Measurements from ENCODE around the gene JDP2.

DNA sequence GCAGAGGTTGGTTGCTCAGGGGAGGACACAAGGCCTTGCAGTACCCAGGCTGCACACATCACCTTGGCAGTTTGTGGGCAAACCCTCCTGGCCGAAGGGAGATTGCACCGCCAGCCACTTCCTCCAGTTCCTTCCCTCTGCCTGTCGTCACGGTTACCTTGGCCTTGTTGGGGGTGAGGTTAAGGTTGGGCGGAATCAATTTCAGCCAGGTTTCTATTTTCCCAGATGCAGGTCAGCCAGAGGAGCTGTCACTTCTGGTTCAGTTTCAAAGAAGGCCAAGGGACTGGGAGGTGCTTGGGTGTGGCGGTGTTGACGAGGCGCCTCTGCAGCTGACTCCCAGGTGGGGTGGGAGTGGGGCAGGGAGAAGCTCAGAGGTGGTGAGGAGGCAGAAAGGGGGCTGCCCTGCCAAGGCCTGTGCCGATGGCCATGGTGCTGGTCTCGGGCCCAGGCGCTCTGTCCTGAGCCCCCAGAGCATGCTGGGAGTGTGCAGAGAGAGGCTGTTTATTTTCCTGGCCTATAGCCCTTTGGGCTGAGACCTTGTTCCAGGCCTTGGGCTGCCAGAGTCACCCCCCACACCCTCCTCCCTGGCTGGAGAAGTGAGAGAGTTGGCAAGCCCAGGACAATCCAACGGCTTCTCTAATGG lies 31.4 kb downstream of the JDP2 start:
- no peak for TF ChIP-seq POLR2A (IDR thresholded peaks at IDR 0.05)
- TF ChIP-seq, protein P1, sequence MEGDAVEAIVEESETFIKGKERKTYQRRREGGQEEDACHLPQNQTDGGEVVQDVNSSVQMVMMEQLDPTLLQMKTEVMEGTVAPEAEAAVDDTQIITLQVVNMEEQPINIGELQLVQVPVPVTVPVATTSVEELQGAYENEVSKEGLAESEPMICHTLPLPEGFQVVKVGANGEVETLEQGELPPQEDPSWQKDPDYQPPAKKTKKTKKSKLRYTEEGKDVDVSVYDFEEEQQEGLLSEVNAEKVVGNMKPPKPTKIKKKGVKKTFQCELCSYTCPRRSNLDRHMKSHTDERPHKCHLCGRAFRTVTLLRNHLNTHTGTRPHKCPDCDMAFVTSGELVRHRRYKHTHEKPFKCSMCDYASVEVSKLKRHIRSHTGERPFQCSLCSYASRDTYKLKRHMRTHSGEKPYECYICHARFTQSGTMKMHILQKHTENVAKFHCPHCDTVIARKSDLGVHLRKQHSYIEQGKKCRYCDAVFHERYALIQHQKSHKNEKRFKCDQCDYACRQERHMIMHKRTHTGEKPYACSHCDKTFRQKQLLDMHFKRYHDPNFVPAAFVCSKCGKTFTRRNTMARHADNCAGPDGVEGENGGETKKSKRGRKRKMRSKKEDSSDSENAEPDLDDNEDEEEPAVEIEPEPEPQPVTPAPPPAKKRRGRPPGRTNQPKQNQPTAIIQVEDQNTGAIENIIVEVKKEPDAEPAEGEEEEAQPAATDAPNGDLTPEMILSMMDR (IDR thresholded peaks at IDR 0.05), result no peak
